ENCODE results near the gene FILIP1L. TPM values are rescaled to one million over a fixed set of nuclear protein-coding genes. Genes with fewer than 3 reads are reported as not detected.

FILIP1L gene
- total RNA-seq, 1 experiment from 2014 or later: 0.17 TPM

DNA sequence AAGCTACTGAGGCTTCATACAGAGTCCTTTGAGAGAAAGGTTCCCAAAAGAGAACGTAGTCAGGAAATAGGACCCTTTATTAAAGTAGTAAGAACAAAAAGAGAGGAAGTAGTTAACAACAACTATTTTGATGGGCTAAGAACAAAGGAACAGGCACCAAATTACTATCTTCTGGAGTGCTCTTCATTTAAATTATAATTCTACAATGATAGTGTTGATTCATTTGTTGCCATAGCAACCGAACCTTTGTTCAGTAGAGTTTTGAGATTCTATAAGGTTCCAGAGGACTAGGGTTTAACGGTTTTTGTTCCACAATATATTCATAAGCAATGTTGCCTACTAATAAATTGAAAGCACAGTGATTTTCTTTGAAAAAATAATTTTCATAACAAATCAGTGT is 217.8 kb downstream of the FILIP1L start:
- no peaks in the 10 kb centered on the region for H4K20me1 ChIP-seq (ENCODE audit: insufficient read depth)
- POLR2A ChIA-PET: no interaction called here

More for the DNA sequence above, 217.8 kb downstream of the FILIP1L start:
- no TSS peak for BruUV-seq (replicated peaks)
- Histone ChIP-seq H3K4me3 (replicated peaks in 1 of 2; ENCODE audit: low read depth in 1 of 2, low read length in 2 of 2) (no peak overlapping the region; a peak in 1 of 4 replicates), H3K27ac (ENCODE audit: low read depth, low read length) (peak overlapping the region; percentile 27; the same call in 1 of the 2 replicates), H3K9ac (ENCODE audit: low read length) (no peak overlapping the region), H3K9me3 (ENCODE audit: control insufficient read depth in 1 of 2, insufficient read depth in 1 of 2, low read depth in 1 of 2, low read length in 2 of 2) (no peaks in the 10 kb centered on the region), H3K79me2 (ENCODE audit: insufficient read depth, low read length) (peaks cover 20% of the 10 kb centered on the region; the same call in 1 of the 2 replicates), H3K27me3 (ENCODE audit: insufficient read depth, low read length) (no peaks in the 10 kb centered on the region), H3K9me2 (ENCODE audit: insufficient read depth) (no peaks in the 10 kb centered on the region), H2AFZ (ENCODE audit: low read depth, low read length, poor library complexity, severe bottlenecking) (no peak overlapping the region), H3K4me1 (ENCODE audit: control insufficient read depth in 1 of 2, insufficient read depth in 2 of 2, low read length in 2 of 2) (peaks cover 21 to 39% of the 10 kb centered on the region in 2 experiments), H3K36me3 (ENCODE audit: control insufficient read depth in 1 of 2, insufficient read depth in 2 of 2, low read length in 2 of 2) (no peaks in the 10 kb centered on the region), H3K4me2 (ENCODE audit: low read length) (peak overlapping the region; percentile 47)
- TF ChIP-seq POLR2A (IDR thresholded peaks at IDR 0.05; ENCODE audit: borderline replicate concordance, extremely low read depth, insufficient read depth, insufficient read length): no peak
- TF ChIP-seq, protein P1, sequence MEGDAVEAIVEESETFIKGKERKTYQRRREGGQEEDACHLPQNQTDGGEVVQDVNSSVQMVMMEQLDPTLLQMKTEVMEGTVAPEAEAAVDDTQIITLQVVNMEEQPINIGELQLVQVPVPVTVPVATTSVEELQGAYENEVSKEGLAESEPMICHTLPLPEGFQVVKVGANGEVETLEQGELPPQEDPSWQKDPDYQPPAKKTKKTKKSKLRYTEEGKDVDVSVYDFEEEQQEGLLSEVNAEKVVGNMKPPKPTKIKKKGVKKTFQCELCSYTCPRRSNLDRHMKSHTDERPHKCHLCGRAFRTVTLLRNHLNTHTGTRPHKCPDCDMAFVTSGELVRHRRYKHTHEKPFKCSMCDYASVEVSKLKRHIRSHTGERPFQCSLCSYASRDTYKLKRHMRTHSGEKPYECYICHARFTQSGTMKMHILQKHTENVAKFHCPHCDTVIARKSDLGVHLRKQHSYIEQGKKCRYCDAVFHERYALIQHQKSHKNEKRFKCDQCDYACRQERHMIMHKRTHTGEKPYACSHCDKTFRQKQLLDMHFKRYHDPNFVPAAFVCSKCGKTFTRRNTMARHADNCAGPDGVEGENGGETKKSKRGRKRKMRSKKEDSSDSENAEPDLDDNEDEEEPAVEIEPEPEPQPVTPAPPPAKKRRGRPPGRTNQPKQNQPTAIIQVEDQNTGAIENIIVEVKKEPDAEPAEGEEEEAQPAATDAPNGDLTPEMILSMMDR (IDR thresholded peaks at IDR 0.05 in 2 of 3, conservative IDR thresholded peaks at IDR 0.05 in 1 of 3; ENCODE audit: borderline replicate concordance in 1 of 3, insufficient read depth in 1 of 3, low read depth in 2 of 3, low read length in 2 of 3): no peak
- no peak for TF ChIP-seq MAX (IDR thresholded peaks at IDR 0.05)
- TF ChIP-seq, protein P2, sequence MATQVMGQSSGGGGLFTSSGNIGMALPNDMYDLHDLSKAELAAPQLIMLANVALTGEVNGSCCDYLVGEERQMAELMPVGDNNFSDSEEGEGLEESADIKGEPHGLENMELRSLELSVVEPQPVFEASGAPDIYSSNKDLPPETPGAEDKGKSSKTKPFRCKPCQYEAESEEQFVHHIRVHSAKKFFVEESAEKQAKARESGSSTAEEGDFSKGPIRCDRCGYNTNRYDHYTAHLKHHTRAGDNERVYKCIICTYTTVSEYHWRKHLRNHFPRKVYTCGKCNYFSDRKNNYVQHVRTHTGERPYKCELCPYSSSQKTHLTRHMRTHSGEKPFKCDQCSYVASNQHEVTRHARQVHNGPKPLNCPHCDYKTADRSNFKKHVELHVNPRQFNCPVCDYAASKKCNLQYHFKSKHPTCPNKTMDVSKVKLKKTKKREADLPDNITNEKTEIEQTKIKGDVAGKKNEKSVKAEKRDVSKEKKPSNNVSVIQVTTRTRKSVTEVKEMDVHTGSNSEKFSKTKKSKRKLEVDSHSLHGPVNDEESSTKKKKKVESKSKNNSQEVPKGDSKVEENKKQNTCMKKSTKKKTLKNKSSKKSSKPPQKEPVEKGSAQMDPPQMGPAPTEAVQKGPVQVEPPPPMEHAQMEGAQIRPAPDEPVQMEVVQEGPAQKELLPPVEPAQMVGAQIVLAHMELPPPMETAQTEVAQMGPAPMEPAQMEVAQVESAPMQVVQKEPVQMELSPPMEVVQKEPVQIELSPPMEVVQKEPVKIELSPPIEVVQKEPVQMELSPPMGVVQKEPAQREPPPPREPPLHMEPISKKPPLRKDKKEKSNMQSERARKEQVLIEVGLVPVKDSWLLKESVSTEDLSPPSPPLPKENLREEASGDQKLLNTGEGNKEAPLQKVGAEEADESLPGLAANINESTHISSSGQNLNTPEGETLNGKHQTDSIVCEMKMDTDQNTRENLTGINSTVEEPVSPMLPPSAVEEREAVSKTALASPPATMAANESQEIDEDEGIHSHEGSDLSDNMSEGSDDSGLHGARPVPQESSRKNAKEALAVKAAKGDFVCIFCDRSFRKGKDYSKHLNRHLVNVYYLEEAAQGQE (IDR thresholded peaks at IDR 0.05; ENCODE audit: low read depth): no peak
- no peak for TF ChIP-seq CBX3 (IDR thresholded peaks at IDR 0.05; ENCODE audit: low read depth)
- no peak for TF ChIP-seq ZFX (IDR thresholded peaks at IDR 0.05)
- no peak for TF ChIP-seq EZH2phosphoT487 (IDR thresholded peaks at IDR 0.05; ENCODE audit: borderline replicate concordance)
- no peak for TF ChIP-seq RAD21 (IDR thresholded peaks at IDR 0.05; ENCODE audit: low read depth)
- no peak for TF ChIP-seq FOSL1 (IDR thresholded peaks at IDR 0.05; ENCODE audit: low read depth)
- TF ChIP-seq ZNF274 (IDR thresholded peaks at IDR 0.05; ENCODE audit: low read depth, low read length): no peak
- TF ChIP-seq ZBTB33 (IDR thresholded peaks at IDR 0.05; ENCODE audit: extremely low read depth, insufficient replicate concordance, low read length): no peak
- TF ChIP-seq ELF1 (IDR thresholded peaks at IDR 0.05; ENCODE audit: borderline replicate concordance, low read depth): no peak
- no peak for TF ChIP-seq TCF7L2 (IDR thresholded peaks at IDR 0.05; ENCODE audit: borderline replicate concordance, extremely low read depth, insufficient read depth, insufficient read length)
- TF ChIP-seq YY1 (IDR thresholded peaks at IDR 0.05; ENCODE audit: extremely low read depth, insufficient replicate concordance, low read depth, low read length): no peak
- TF ChIP-seq CEBPB (IDR thresholded peaks at IDR 0.05; ENCODE audit: low read depth): no peak
- TF ChIP-seq SRF (IDR thresholded peaks at IDR 0.05; ENCODE audit: low read depth): no peak
- no peak for TF ChIP-seq POLR2AphosphoS5 (IDR thresholded peaks at IDR 0.05; ENCODE audit: low read depth, low read length)
- ChIA-PET CTCF (no interaction called here), RAD21 (ENCODE audit: low non-redundant PET in 1 of 2, low total read pairs in 2 of 2, uncharacterized antibody in 2 of 2, unreplicated experiment in 2 of 2) (no interaction called here)
- intact Hi-C loops (cut with micrococcal nuclease): no loop called here
- ATAC-seq (no peak), DNase-seq (ENCODE audit: low read depth, low spot score) (no peak)

Data from HCT116 (cell line).